Measurements from ENCODE around the gene HMX3.
A peak's percentile ranks its signal among the peaks of the same experiment; 100 is the strongest.

Gene HMX3

GRCh38 chr10:123153486-123154091, 17.8 kb downstream of the HMX3 start:
- Histone ChIP-seq H3K4me3 (ENCODE audit: low read depth in 1 of 2, low read length in 2 of 2) (peak overlapping the region in 1 of 2 experiments; percentile 90; a peak in 2 of 4 replicates), H3K27ac (ENCODE audit: low read length) (peak overlapping the region; percentile 85), H3K9ac (ENCODE audit: low read depth, low read length) (peak overlapping the region; percentile 94), H3K4me1 (ENCODE audit: insufficient read depth, low read length) (peaks cover 44% of the 10 kb centered on the region), H4K20me1 (ENCODE audit: insufficient read depth, low read length) (peaks cover 33% of the 10 kb centered on the region), H3K27me3 (ENCODE audit: insufficient read depth, low read length, poor library complexity) (no peaks in the 10 kb centered on the region), H3K4me2 (ENCODE audit: insufficient read depth, low read length) (peak overlapping the region; percentile 83), H3K79me2 (ENCODE audit: insufficient read depth, low read length) (peaks cover 45% of the 10 kb centered on the region), H2AFZ (ENCODE audit: low read depth, low read length) (peak overlapping the region; percentile 86), H3K36me3 (ENCODE audit: insufficient read depth, low read length) (peaks cover 43% of the 10 kb centered on the region), H3K9me3 (ENCODE audit: insufficient read depth, low read length, severe bottlenecking) (no peaks in the 10 kb centered on the region)
- DNase-seq (no peak), ATAC-seq (ENCODE audit: insufficient read depth, low read depth) (no peak)
- TF ChIP-seq EZH2 (IDR thresholded peaks at IDR 0.05; ENCODE audit: borderline replicate concordance, low read depth, low read length, severe bottlenecking) (no peak), CTCF (IDR thresholded peaks at IDR 0.05; ENCODE audit: borderline replicate concordance, extremely low read depth, low read length, poor library complexity, severe bottlenecking) (no peak)

GRCh38 chr10:123154092-123154710, 18.4 kb downstream of the HMX3 start, which contains the start of gene BUB3:
BUB3 (plus strand) TSS chr10:123154402; CDS start chr10:123154918, 516 bp downstream.
- Histone ChIP-seq H3K36me3 (ENCODE audit: insufficient read depth, low read length) (peaks cover 48% of the 10 kb centered on the region), H2AFZ (ENCODE audit: low read depth, low read length) (peak within 1 kb of the TSS; percentile 86), H3K27me3 (ENCODE audit: insufficient read depth, low read length, poor library complexity) (no peaks in the 10 kb centered on the region), H4K20me1 (ENCODE audit: insufficient read depth, low read length) (peaks cover 33% of the 10 kb centered on the region), H3K79me2 (ENCODE audit: insufficient read depth, low read length) (peaks cover 51% of the 10 kb centered on the region), H3K4me3 (ENCODE audit: low read depth in 1 of 2, low read length in 2 of 2) (peak within 1 kb of the TSS; percentile 73 to 90), H3K27ac (ENCODE audit: low read length) (peak within 1 kb of the TSS; percentile 85), H3K4me2 (ENCODE audit: insufficient read depth, low read length) (peak within 1 kb of the TSS; percentile 83), H3K9ac (ENCODE audit: low read depth, low read length) (peak within 1 kb of the TSS; percentile 94), H3K9me3 (ENCODE audit: insufficient read depth, low read length, severe bottlenecking) (no peaks in the 10 kb centered on the region), H3K4me1 (ENCODE audit: insufficient read depth, low read length) (peaks cover 50% of the 10 kb centered on the region)
- peak; percentile 98 for DNase-seq
- peak; percentile 23 for TF ChIP-seq CTCF (IDR thresholded peaks at IDR 0.05; ENCODE audit: borderline replicate concordance, extremely low read depth, low read length, poor library complexity, severe bottlenecking)
- no peak for TF ChIP-seq EZH2 (IDR thresholded peaks at IDR 0.05; ENCODE audit: borderline replicate concordance, low read depth, low read length, severe bottlenecking)
- peak; percentile 94 for ATAC-seq (ENCODE audit: insufficient read depth, low read depth)

GRCh38 chr10:123154711-123155505, 19.1 kb downstream of the HMX3 start:
- Histone ChIP-seq H3K79me2 (ENCODE audit: insufficient read depth, low read length) (peaks cover 58% of the 10 kb centered on the region), H3K27me3 (ENCODE audit: insufficient read depth, low read length, poor library complexity) (no peaks in the 10 kb centered on the region), H3K4me3 (ENCODE audit: low read depth in 1 of 2, low read length in 2 of 2) (peak overlapping the region; percentile 73 to 90), H3K9ac (ENCODE audit: low read depth, low read length) (peak overlapping the region; percentile 94), H2AFZ (ENCODE audit: low read depth, low read length) (peak overlapping the region; percentile 69), H3K4me2 (ENCODE audit: insufficient read depth, low read length) (peak overlapping the region; percentile 83), H3K27ac (ENCODE audit: low read length) (peak overlapping the region; percentile 85), H3K36me3 (ENCODE audit: insufficient read depth, low read length) (peaks cover 55% of the 10 kb centered on the region), H3K4me1 (ENCODE audit: insufficient read depth, low read length) (peaks cover 57% of the 10 kb centered on the region), H4K20me1 (ENCODE audit: insufficient read depth, low read length) (peaks cover 33% of the 10 kb centered on the region), H3K9me3 (ENCODE audit: insufficient read depth, low read length, severe bottlenecking) (no peaks in the 10 kb centered on the region)
- ATAC-seq (ENCODE audit: insufficient read depth, low read depth) (peak; percentile 45), DNase-seq (peak; percentile 61)
- TF ChIP-seq EZH2 (IDR thresholded peaks at IDR 0.05; ENCODE audit: borderline replicate concordance, low read depth, low read length, severe bottlenecking) (no peak), CTCF (IDR thresholded peaks at IDR 0.05; ENCODE audit: borderline replicate concordance, extremely low read depth, low read length, poor library complexity, severe bottlenecking) (no peak)

Measured in DND-41 (cell line).